ENCODE measurements around the gene RIMBP3C.
"Not testable (repeated sequence)": the region's sequence is repeated elsewhere in the genome, so short reads cannot be mapped to it uniquely, and the experiment has no call there.

The RIMBP3C gene, protein sequence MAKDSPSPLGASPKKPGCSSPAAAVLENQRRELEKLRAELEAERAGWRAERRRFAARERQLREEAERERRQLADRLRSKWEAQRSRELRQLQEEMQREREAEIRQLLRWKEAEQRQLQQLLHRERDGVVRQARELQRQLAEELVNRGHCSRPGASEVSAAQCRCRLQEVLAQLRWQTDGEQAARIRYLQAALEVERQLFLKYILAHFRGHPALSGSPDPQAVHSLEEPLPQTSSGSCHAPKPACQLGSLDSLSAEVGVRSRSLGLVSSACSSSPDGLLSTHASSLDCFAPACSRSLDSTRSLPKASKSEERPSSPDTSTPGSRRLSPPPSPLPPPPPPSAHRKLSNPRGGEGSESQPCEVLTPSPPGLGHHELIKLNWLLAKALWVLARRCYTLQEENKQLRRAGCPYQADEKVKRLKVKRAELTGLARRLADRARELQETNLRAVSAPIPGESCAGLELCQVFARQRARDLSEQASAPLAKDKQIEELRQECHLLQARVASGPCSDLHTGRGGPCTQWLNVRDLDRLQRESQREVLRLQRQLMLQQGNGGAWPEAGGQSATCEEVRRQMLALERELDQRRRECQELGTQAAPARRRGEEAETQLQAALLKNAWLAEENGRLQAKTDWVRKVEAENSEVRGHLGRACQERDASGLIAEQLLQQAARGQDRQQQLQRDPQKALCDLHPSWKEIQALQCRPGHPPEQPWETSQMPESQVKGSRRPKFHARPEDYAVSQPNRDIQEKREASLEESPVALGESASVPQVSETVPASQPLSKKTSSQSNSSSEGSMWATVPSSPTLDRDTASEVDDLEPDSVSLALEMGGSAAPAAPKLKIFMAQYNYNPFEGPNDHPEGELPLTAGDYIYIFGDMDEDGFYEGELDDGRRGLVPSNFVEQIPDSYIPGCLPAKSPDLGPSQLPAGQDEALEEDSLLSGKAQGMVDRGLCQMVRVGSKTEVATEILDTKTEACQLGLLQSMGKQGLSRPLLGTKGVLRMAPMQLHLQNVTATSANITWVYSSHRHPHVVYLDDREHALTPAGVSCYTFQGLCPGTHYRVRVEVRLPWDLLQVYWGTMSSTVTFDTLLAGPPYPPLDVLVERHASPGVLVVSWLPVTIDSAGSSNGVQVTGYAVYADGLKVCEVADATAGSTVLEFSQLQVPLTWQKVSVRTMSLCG (N-terminal part only)
- total RNA-seq, result 0 reads per million in 3 donors

DNA sequence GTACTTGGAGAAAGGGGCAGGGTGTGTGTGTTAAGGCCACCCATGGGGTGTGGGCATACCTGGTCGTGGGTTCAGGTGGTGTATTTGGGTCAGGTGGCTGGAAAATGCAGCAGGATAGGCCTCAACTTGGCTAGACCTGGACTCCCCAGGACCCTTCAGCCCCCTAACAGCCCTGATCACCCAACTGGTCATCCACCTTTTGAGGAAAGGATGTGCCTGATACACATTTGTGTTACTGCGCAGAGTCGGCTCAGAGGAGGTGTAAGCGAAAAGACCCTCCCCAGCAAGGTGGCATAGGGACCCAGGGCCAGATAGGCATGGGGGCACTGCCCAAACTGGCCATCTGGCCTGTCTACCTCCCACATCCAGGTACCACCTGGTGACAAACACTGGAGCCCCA is at the start of gene RIMBP3C:
Gene RIMBP3C, minus strand, starts transcription at position 101 of the 400 bp plus-strand sequence. CDS start 485 bp downstream, outside the sequence.
- not testable (repeated sequence) for DNase-seq; H3K4me1 ChIP-seq (ENCODE audit: control insufficient read depth, insufficient read depth, low read length, poor library complexity, severe bottlenecking); H3K27ac ChIP-seq (ENCODE audit: insufficient read depth, low read length, poor library complexity, severe bottlenecking); H3K27me3 ChIP-seq (replicated peaks; ENCODE audit: control insufficient read depth, insufficient read depth, low read length, poor library complexity, severe bottlenecking); H3K36me3 ChIP-seq (ENCODE audit: control insufficient read depth, insufficient read depth, low read length); H3K9me3 ChIP-seq (ENCODE audit: control insufficient read depth, low read length); H3K4me3 ChIP-seq (ENCODE audit: insufficient read depth, low read depth, low read length, poor library complexity, severe bottlenecking)

DNA sequence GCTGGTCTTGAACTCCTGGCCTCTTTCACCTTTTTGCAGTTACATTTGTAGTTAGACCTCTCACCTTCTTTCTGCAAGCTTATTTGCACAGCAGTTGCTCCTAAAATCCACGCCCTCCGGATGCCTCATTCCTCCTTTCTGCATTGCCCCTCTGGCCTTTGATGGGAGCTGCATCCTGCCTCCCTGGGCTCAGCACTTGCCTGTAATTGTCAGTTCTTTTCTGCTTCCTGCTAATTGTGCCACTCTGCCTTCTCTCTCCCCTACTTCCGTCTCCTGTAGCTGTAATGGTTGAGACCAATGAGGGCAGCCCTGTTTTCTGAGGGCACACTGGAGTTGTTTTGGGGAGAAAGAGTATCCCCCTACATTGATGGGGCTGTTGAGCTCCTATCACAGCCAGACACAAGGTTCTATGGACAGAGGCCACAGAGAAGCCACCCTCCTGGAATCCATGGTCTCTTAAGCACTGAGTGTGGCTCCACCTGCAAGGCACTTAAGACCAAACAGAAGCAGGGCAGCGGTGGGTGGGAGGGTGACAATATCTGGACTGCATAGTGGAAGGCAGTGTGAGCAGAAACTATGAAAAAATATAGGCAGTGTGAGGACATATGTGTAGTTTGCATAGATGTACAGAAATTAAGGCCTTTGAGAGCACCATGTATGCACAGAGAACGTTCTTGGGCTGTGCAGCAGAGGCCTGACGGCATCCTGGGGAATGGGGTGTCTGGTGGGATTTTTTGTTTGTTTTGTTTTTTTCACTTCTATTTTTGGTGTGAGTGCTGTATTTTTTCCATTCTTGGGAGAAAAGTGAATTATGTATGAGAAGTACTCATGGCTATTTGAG is 48.0 kb upstream of the RIMBP3C start:
- Histone ChIP-seq H3K27ac (ENCODE audit: insufficient read depth, low read length, poor library complexity, severe bottlenecking) (no peak overlapping the region), H3K27me3 (replicated peaks; ENCODE audit: control insufficient read depth, insufficient read depth, low read length, poor library complexity, severe bottlenecking) (no peaks in the 10 kb centered on the region)

DNA sequence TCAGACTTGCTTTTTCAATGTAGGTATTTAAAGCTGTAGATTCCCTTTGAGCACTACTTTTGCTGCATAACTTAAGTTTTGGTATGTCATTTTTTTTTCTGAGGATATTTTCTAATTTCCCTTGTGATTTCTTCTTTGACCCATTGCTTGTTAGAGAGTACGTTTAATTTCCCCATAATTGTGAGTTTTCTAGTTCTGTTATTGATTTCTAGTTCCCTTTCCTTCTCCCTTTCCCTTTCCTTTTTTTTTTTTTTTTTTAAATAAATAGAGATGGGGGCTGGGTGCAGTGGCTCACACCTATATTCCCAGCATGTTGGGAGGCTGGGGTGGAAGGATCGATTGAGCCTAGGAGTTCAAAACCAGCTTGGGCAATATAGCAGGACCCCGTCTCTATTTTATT is 47.0 kb upstream of the RIMBP3C start:
- Histone ChIP-seq H3K27me3 (replicated peaks; ENCODE audit: control insufficient read depth, insufficient read depth, low read length, poor library complexity, severe bottlenecking) (no peaks in the 10 kb centered on the region), H3K36me3 (ENCODE audit: control insufficient read depth, insufficient read depth, low read length) (peaks cover 32% of the 10 kb centered on the region), H3K27ac (ENCODE audit: insufficient read depth, low read length, poor library complexity, severe bottlenecking) (no peak overlapping the region), H3K4me1 (ENCODE audit: control insufficient read depth, insufficient read depth, low read length, poor library complexity, severe bottlenecking) (no peaks in the 10 kb centered on the region), H3K9me3 (ENCODE audit: control insufficient read depth, low read length) (no peaks in the 10 kb centered on the region), H3K4me3 (ENCODE audit: insufficient read depth, low read depth, low read length, poor library complexity, severe bottlenecking) (no peak overlapping the region)
- DNase-seq, result no peak

More for the DNA sequence above, 48.0 kb upstream of the RIMBP3C start:
- H3K36me3 ChIP-seq (ENCODE audit: control insufficient read depth, insufficient read depth, low read length), result peaks cover 22% of the 10 kb centered on the region
- H3K9me3 ChIP-seq (ENCODE audit: control insufficient read depth, low read length), result no peaks in the 10 kb centered on the region
- H3K4me1 ChIP-seq (ENCODE audit: control insufficient read depth, insufficient read depth, low read length, poor library complexity, severe bottlenecking), result no peaks in the 10 kb centered on the region
- H3K4me3 ChIP-seq (ENCODE audit: insufficient read depth, low read depth, low read length, poor library complexity, severe bottlenecking), result no peak overlapping the region
- DNase-seq, result no peak

DNA sequence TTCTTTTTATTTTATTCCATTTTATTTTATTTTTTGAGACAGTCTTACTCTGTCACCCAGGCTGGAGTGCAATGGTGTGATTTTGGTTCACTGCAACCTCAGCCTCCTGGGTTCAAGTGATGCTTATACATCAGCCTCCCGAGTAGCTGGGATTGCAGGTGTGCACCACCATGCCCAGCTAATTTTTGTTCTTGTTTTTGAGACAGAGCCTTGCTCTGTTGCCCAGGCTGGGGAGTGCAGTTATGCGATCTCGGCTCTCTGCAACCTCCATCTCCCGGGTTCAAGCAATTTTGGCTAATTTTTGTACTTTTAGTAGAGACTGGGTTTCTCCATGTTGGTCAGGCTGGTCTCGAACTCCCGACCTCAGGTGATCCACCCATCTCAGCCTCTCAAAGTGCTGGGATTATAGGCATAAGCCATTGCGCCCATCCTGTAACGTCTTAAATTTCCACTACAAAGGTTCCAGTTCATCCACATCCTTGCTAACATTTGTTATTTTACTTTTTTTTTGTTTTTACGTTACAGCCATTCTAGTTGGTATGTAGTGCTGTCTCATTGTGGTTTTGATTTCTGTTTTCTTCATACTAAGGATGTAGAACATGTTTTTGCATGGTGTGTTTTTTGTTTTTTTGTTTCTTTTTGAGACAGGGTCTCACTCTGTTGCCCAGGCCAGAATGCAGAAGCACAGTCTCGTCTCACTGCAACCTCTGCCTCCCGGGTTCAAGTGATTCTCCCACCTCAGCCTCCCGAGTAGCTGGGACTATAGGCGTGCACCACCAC is 45.3 kb upstream of the RIMBP3C start:
- not testable (repeated sequence) for H3K27me3 ChIP-seq (replicated peaks; ENCODE audit: control insufficient read depth, insufficient read depth, low read length, poor library complexity, severe bottlenecking); H3K4me1 ChIP-seq (ENCODE audit: control insufficient read depth, insufficient read depth, low read length, poor library complexity, severe bottlenecking); H3K4me3 ChIP-seq (ENCODE audit: insufficient read depth, low read depth, low read length, poor library complexity, severe bottlenecking); DNase-seq; H3K9me3 ChIP-seq (ENCODE audit: control insufficient read depth, low read length); H3K27ac ChIP-seq (ENCODE audit: insufficient read depth, low read length, poor library complexity, severe bottlenecking)
- H3K36me3 ChIP-seq (ENCODE audit: control insufficient read depth, insufficient read depth, low read length), result peaks cover 43% of the 10 kb centered on the region

DNA sequence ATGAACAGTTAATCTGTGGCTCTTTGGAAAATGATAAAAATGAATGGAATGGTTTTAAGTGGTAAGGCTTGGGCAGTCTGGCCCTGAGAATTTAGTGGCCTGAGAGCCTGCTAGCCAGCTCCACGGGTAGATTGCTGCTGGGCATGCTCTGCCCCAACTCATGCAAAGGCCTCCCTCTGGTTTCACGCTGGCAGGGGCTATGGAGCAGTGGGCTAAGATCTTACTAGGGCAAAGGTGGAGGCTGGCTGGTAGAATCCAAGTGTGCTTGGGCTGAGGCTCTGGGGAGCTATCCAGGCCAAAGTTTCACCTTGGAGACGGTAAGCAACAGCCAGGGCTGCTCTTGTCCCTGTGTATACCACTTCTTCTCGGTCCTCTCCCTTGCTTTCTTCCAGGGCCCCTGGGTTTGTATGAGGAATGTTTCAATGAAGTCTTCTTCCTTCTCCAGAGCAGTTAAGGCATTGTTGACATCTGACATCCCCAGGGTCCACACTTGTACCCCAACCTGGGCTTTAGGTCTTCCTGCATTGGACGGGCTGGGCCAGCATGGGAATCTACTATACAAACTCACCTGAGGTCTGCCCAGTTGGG is 43.7 kb upstream of the RIMBP3C start:
- no peak for DNase-seq
- no peaks in the 10 kb centered on the region for H3K27me3 ChIP-seq (replicated peaks; ENCODE audit: control insufficient read depth, insufficient read depth, low read length, poor library complexity, severe bottlenecking)
- H3K4me3 ChIP-seq (ENCODE audit: insufficient read depth, low read depth, low read length, poor library complexity, severe bottlenecking), result no peak overlapping the region
- no peak overlapping the region for H3K27ac ChIP-seq (ENCODE audit: insufficient read depth, low read length, poor library complexity, severe bottlenecking)
- no peaks in the 10 kb centered on the region for H3K9me3 ChIP-seq (ENCODE audit: control insufficient read depth, low read length)
- H3K4me1 ChIP-seq (ENCODE audit: control insufficient read depth, insufficient read depth, low read length, poor library complexity, severe bottlenecking), result peaks cover 5% of the 10 kb centered on the region
- H3K36me3 ChIP-seq (ENCODE audit: control insufficient read depth, insufficient read depth, low read length), result peaks cover 43% of the 10 kb centered on the region

DNA sequence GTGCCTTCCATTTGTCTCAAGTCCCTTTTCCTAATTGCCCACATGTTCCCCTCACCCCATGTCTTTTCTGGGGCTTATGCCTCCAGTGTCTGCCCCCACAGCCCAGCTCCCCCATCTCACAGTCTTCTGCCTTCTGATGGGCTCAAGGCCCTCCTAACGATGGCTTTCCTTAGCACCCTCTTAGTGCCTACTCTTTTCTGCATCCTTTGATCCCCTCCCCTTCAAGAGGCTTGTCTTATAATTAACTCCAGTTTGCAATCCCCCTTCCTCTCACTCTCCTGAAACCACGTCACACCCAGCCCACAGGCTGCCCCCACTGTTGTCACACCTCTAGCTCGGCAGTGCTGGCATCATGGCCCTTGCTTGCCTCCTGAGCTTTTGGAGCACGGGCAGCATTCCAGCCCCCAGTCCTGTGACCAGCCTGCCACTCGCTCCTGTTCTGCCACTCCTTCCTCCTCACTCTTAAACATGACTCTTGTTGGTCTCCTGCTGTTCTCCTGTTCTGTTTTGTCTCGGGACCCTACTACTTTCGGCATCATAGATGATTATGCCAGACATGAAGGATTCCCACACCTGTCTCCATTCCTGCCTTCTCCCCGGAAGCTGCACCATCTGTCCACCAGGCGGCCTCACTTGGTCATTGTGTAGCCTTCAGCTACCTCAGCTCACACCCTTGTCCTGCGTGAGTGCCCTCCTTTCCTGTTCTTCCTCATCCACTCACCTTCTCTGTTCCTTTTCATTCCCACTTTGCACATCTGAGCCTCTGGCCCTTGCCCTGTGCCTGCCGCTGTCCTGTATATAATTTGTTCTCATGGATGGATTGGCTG is 42.4 kb upstream of the RIMBP3C start:
- peaks cover 43% of the 10 kb centered on the region for H3K36me3 ChIP-seq (ENCODE audit: control insufficient read depth, insufficient read depth, low read length)

DNA sequence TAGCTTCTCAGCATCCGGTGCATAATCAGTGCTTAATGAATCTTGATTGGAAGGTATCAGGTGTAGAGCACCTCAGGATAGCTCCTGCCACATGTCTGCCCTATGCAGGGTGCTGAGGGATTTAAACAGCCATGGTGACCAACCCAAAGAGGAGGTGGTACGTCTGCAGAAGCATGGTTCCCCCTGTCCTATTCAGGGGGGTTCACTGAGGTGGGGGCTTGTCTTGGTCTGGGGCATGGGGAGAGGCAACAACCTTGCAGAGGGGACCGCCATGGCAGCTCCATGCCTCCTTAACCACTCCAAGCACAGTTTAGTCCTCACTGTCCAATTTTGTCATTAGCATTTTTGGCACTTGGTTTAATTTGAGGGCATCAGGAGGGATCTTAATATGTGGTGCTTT is 41.2 kb upstream of the RIMBP3C start:
- no peak overlapping the region for H3K4me3 ChIP-seq (ENCODE audit: insufficient read depth, low read depth, low read length, poor library complexity, severe bottlenecking)
- no peaks in the 10 kb centered on the region for H3K27me3 ChIP-seq (replicated peaks; ENCODE audit: control insufficient read depth, insufficient read depth, low read length, poor library complexity, severe bottlenecking)
- no peak for DNase-seq
- no peaks in the 10 kb centered on the region for H3K9me3 ChIP-seq (ENCODE audit: control insufficient read depth, low read length)
- peaks cover 15% of the 10 kb centered on the region for H3K4me1 ChIP-seq (ENCODE audit: control insufficient read depth, insufficient read depth, low read length, poor library complexity, severe bottlenecking)
- H3K36me3 ChIP-seq (ENCODE audit: control insufficient read depth, insufficient read depth, low read length), result peaks cover 43% of the 10 kb centered on the region
- no peak overlapping the region for H3K27ac ChIP-seq (ENCODE audit: insufficient read depth, low read length, poor library complexity, severe bottlenecking)

More for the DNA sequence above, 42.4 kb upstream of the RIMBP3C start:
- Histone ChIP-seq H3K4me1 (ENCODE audit: control insufficient read depth, insufficient read depth, low read length, poor library complexity, severe bottlenecking) (peaks cover 5% of the 10 kb centered on the region), H3K27ac (ENCODE audit: insufficient read depth, low read length, poor library complexity, severe bottlenecking) (no peak overlapping the region), H3K27me3 (replicated peaks; ENCODE audit: control insufficient read depth, insufficient read depth, low read length, poor library complexity, severe bottlenecking) (no peaks in the 10 kb centered on the region), H3K4me3 (ENCODE audit: insufficient read depth, low read depth, low read length, poor library complexity, severe bottlenecking) (no peak overlapping the region), H3K9me3 (ENCODE audit: control insufficient read depth, low read length) (no peaks in the 10 kb centered on the region)
- no peak for DNase-seq

DNA sequence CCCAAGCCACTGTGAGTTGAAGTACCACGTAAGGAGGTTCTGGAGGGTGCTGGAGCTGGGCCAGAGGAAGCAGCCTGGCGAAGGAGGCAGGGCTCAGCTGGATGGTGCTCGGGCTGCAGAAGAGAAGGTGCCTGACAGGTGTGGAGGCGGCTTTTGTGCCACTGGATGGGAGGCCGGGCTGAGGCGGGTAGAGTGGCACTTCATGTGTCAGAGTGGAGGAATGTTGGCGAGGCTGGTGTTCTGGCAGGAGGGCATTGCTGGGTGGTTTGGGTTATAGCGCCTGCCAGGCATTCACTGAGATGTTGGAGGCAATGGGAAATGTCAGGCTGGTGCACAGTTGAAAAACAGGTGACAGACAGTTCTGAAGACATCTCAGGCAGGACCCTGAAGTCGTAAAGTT is 40.4 kb upstream of the RIMBP3C start:
- Histone ChIP-seq H3K27me3 (replicated peaks; ENCODE audit: control insufficient read depth, insufficient read depth, low read length, poor library complexity, severe bottlenecking) (no peaks in the 10 kb centered on the region), H3K27ac (ENCODE audit: insufficient read depth, low read length, poor library complexity, severe bottlenecking) (no peak overlapping the region), H3K4me1 (ENCODE audit: control insufficient read depth, insufficient read depth, low read length, poor library complexity, severe bottlenecking) (peaks cover 16% of the 10 kb centered on the region), H3K36me3 (ENCODE audit: control insufficient read depth, insufficient read depth, low read length) (peaks cover 43% of the 10 kb centered on the region), H3K4me3 (ENCODE audit: insufficient read depth, low read depth, low read length, poor library complexity, severe bottlenecking) (no peak overlapping the region), H3K9me3 (ENCODE audit: control insufficient read depth, low read length) (no peaks in the 10 kb centered on the region)
- no peak for DNase-seq
